Activated T-cell treated with anti-CD3 and anti-CD28 coated beads, Interleukin-2, amount 50 U/mL, for 72 hours (primary cell): ENCODE results near the gene LSAMP. TPM values are rescaled to one million over a fixed set of nuclear protein-coding genes. Genes with fewer than 3 reads are reported as not detected.

ENCODE experiments used
- ATAC-seq, 2 donors: fragments of 150-1000 bp; cut with Tn5 transposase; replicated peaks in 1 of 2; 2 replicates each; pipeline ENCODE4 v1.10.0; 2021; ENCODE audit warnings: moderate library complexity in 2 of 2, mild to moderate bottlenecking in 1 of 2
- DNase-seq, 2 donors: peaks; one replicate each; pipeline ENCODE4 v3.0.0; 2021 to 2022; ENCODE audit warnings: mixed read lengths in 1 of 2
- H3K27ac Mint-ChIP-seq: one replicate; pipeline ENCODE4 v1.8.0; 2022; ENCODE audit warnings: mild to moderate bottlenecking, moderate library complexity, mixed read lengths
- H3K27me3 Mint-ChIP-seq: one replicate; pipeline ENCODE4 v1.8.0; 2022; ENCODE audit warnings: low read depth, mixed read lengths
- H3K36me3 Mint-ChIP-seq, 2 donors: one replicate each; pipeline ENCODE4 v1.8.0; 2022; ENCODE audit warnings: mixed read lengths in 2 of 2, mild to moderate bottlenecking in 1 of 2; ENCODE audit not compliant: insufficient read depth in 2 of 2
- H3K4me1 Mint-ChIP-seq: one replicate; pipeline ENCODE4 v1.8.0; 2022; ENCODE audit warnings: low read depth, mixed read lengths
- H3K4me3 Mint-ChIP-seq, 2 donors: one replicate each; pipeline ENCODE4 v1.8.0; 2022; ENCODE audit warnings: mild to moderate bottlenecking in 2 of 2, mixed read lengths in 2 of 2, moderate library complexity in 2 of 2
- H3K9me3 Mint-ChIP-seq, 2 donors: one replicate each; pipeline ENCODE4 v1.8.0; 2022; ENCODE audit warnings: mixed read lengths in 2 of 2
- total RNA-seq, 2 donors: library from RNA; stranded (reverse); gene quantifications; one replicate each; pipeline ENCODE4 v1.2.3, GENCODE V29; 2022

LSAMP gene
- total RNA-seq, 2 donors from 2014 or later: not detected

- no peaks in the 10 kb centered on the region for H3K36me3 Mint-ChIP-seq
- no peak overlapping the region for H3K27ac Mint-ChIP-seq
- no peak for DNase-seq
- no peak for ATAC-seq
- H3K4me1 Mint-ChIP-seq: no peaks in the 10 kb centered on the region
- peaks cover 2 to 10% of the 10 kb centered on the region in 2 donors for H3K9me3 Mint-ChIP-seq
- no peak overlapping the region for H3K4me3 Mint-ChIP-seq
- H3K27me3 Mint-ChIP-seq: peaks cover 14% of the 10 kb centered on the region
Observed at GRCh38 chr3:116445990-116446389, 703 bp upstream of the LSAMP start.

- Mint-ChIP-seq H3K4me3 (no peak overlapping the region), H3K36me3 (no peaks in the 10 kb centered on the region), H3K27ac (no peak overlapping the region), H3K9me3 (peaks cover 0 to 7% of the 10 kb centered on the region in 2 donors), H3K27me3 (peaks cover 14% of the 10 kb centered on the region), H3K4me1 (no peaks in the 10 kb centered on the region)
- ATAC-seq (no peak), DNase-seq (no peak)
Observed at GRCh38 chr3:116444819-116445310, 422 bp downstream of the LSAMP start.

- ATAC-seq (no peak), DNase-seq (no peak)
- H3K9me3 Mint-ChIP-seq: peaks cover 0 to 7% of the 10 kb centered on the region in 2 donors
- no peak overlapping the region for H3K4me3 Mint-ChIP-seq
- H3K27ac Mint-ChIP-seq: no peak overlapping the region
- no peaks in the 10 kb centered on the region for H3K4me1 Mint-ChIP-seq
- H3K36me3 Mint-ChIP-seq: no peaks in the 10 kb centered on the region
- peaks cover 14% of the 10 kb centered on the region for H3K27me3 Mint-ChIP-seq
Observed at GRCh38 chr3:116444115-116444747, 1.1 kb downstream of the LSAMP start.

- Mint-ChIP-seq H3K4me1 (no peaks in the 10 kb centered on the region), H3K9me3 (peaks cover 0 to 6% of the 10 kb centered on the region in 2 donors), H3K36me3 (no peaks in the 10 kb centered on the region), H3K27me3 (peaks cover 14% of the 10 kb centered on the region), H3K4me3 (no peak overlapping the region), H3K27ac (no peak overlapping the region)
- DNase-seq (no peak), ATAC-seq (no peak)
Observed at GRCh38 chr3:116443191-116443661, 2.1 kb downstream of the LSAMP start.

GRCh38 chr3:116442331-116443021, 2.8 kb downstream of the LSAMP start:
- Mint-ChIP-seq H3K4me3 (no peak overlapping the region), H3K27me3 (peaks cover 14% of the 10 kb centered on the region), H3K9me3 (peaks cover 0 to 2% of the 10 kb centered on the region in 2 donors)

GRCh38 chr3:116441652-116442051, 3.6 kb downstream of the LSAMP start:
- H3K27ac Mint-ChIP-seq: no peak overlapping the region

More at GRCh38 chr3:116442331-116443021, 2.8 kb downstream of the LSAMP start:
- Mint-ChIP-seq H3K4me1 (no peaks in the 10 kb centered on the region), H3K27ac (no peak overlapping the region), H3K36me3 (no peaks in the 10 kb centered on the region)
- ATAC-seq: no peak
- no peak for DNase-seq

GRCh38 chr3:116440196-116440595, 5.1 kb downstream of the LSAMP start:
- ATAC-seq (peak; percentile 37 to 56), DNase-seq (no peak)
- Mint-ChIP-seq H3K27ac (no peak overlapping the region), H3K9me3 (peaks cover 0 to 5% of the 10 kb centered on the region in 2 donors), H3K4me3 (no peak overlapping the region), H3K4me1 (no peaks in the 10 kb centered on the region), H3K36me3 (no peaks in the 10 kb centered on the region), H3K27me3 (peaks cover 14% of the 10 kb centered on the region)

More at GRCh38 chr3:116441652-116442051, 3.6 kb downstream of the LSAMP start:
- DNase-seq (no peak), ATAC-seq (no peak)
- peaks cover 14% of the 10 kb centered on the region for H3K27me3 Mint-ChIP-seq
- H3K36me3 Mint-ChIP-seq: no peaks in the 10 kb centered on the region
- H3K9me3 Mint-ChIP-seq: peaks cover 0 to 3% of the 10 kb centered on the region in 2 donors
- H3K4me1 Mint-ChIP-seq: no peaks in the 10 kb centered on the region
- H3K4me3 Mint-ChIP-seq: no peak overlapping the region

GRCh38 chr3:116433552-116433951, 11.7 kb downstream of the LSAMP start:
- no peaks in the 10 kb centered on the region for H3K27me3 Mint-ChIP-seq
- H3K4me1 Mint-ChIP-seq: no peaks in the 10 kb centered on the region

GRCh38 chr3:116432795-116433194, 12.5 kb downstream of the LSAMP start:
- Mint-ChIP-seq H3K27ac (no peak overlapping the region), H3K36me3 (no peaks in the 10 kb centered on the region), H3K9me3 (peaks cover 7 to 8% of the 10 kb centered on the region in 2 donors), H3K4me1 (no peaks in the 10 kb centered on the region), H3K27me3 (no peaks in the 10 kb centered on the region), H3K4me3 (no peak overlapping the region)
- no peak for DNase-seq
- ATAC-seq: no peak

More at GRCh38 chr3:116433552-116433951, 11.7 kb downstream of the LSAMP start:
- Mint-ChIP-seq H3K4me3 (no peak overlapping the region), H3K36me3 (no peaks in the 10 kb centered on the region), H3K27ac (no peak overlapping the region), H3K9me3 (peaks cover 7 to 8% of the 10 kb centered on the region in 2 donors)
- DNase-seq (no peak), ATAC-seq (no peak)

- Mint-ChIP-seq H3K9me3 (peaks cover 5 to 9% of the 10 kb centered on the region in 2 donors), H3K27me3 (no peaks in the 10 kb centered on the region), H3K4me3 (no peak overlapping the region), H3K4me1 (no peaks in the 10 kb centered on the region), H3K27ac (no peak overlapping the region), H3K36me3 (no peaks in the 10 kb centered on the region)
- DNase-seq (no peak), ATAC-seq (no peak)
Observed at GRCh38 chr3:116429479-116430269, 15.6 kb downstream of the LSAMP start.

- no peaks in the 10 kb centered on the region for H3K4me1 Mint-ChIP-seq
- H3K4me3 Mint-ChIP-seq: no peak overlapping the region
- no peaks in the 10 kb centered on the region for H3K36me3 Mint-ChIP-seq
- H3K9me3 Mint-ChIP-seq: peaks cover 3 to 9% of the 10 kb centered on the region in 2 donors
- DNase-seq (no peak), ATAC-seq (no peak)
- H3K27ac Mint-ChIP-seq: no peak overlapping the region
- no peaks in the 10 kb centered on the region for H3K27me3 Mint-ChIP-seq
Observed at GRCh38 chr3:116426036-116426435, 19.3 kb downstream of the LSAMP start.

- Mint-ChIP-seq H3K27me3 (no peaks in the 10 kb centered on the region), H3K36me3 (no peaks in the 10 kb centered on the region), H3K27ac (no peak overlapping the region), H3K4me1 (no peaks in the 10 kb centered on the region), H3K4me3 (no peak overlapping the region), H3K9me3 (peaks cover 3 to 9% of the 10 kb centered on the region in 2 donors)
- no peak for ATAC-seq
- DNase-seq: no peak
Observed at GRCh38 chr3:116425126-116425525, 20.2 kb downstream of the LSAMP start.

- no peaks in the 10 kb centered on the region for H3K4me1 Mint-ChIP-seq
- DNase-seq: no peak
- no peaks in the 10 kb centered on the region for H3K36me3 Mint-ChIP-seq
- H3K4me3 Mint-ChIP-seq: no peak overlapping the region
- no peak for ATAC-seq
- no peaks in the 10 kb centered on the region for H3K27me3 Mint-ChIP-seq
- H3K27ac Mint-ChIP-seq: no peak overlapping the region
- H3K9me3 Mint-ChIP-seq: peaks cover 3 to 4% of the 10 kb centered on the region in 2 donors
Observed at GRCh38 chr3:116423945-116424344, 21.3 kb downstream of the LSAMP start.
